Smooth muscle cell (in vitro differentiated cells): ENCODE measurements around the gene TMC6. TPM values are rescaled to one million over a fixed set of nuclear protein-coding genes. Genes with fewer than 3 reads are reported as not detected.
"Not testable (repeated sequence)": the region's sequence is repeated elsewhere in the genome, so short reads cannot be mapped to it uniquely, and the experiment has no call there.

Experiments used
- DNase-seq: peaks from one replicate; lab custom pipeline; 2025; ENCODE audit not compliant: unreplicated experiment; lab: John Stamatoyannopoulos, UW
- H2AFZ ChIP-seq: fragments of 200-600 bp; sonication (generic); 2 replicates; pipeline ENCODE4 v1.6.0; 2016; ENCODE audit warnings: antibody characterized with exemption, low read depth, mild to moderate bottlenecking
- H3F3A ChIP-seq: fragments of 200-600 bp; sonication (generic); 2 replicates; pipeline ENCODE4 v1.6.0; 2017; ENCODE audit warnings: antibody characterized with exemption, low read depth
- H3K27ac ChIP-seq: fragments of 200-600 bp; sonication (generic); 2 replicates; pipeline ENCODE4 v1.5.1; 2016; ENCODE audit warnings: low read depth, mild to moderate bottlenecking
- H3K27me3 ChIP-seq: fragments of 200-600 bp; sonication (generic); 2 replicates; pipeline ENCODE4 v1.6.1; 2016; ENCODE audit warnings: low read depth, mild to moderate bottlenecking
- H3K36me3 ChIP-seq: fragments of 200-600 bp; sonication (generic); 2 replicates; pipeline ENCODE4 v1.5.1; 2016; ENCODE audit warnings: low read depth
- H3K4me1 ChIP-seq: fragments of 200-600 bp; sonication (generic); 2 replicates; pipeline ENCODE4 v1.5.1; 2016; ENCODE audit warnings: low read depth
- H3K4me2 ChIP-seq: fragments of 200-600 bp; sonication (generic); 2 replicates; pipeline ENCODE4 v1.6.0; 2016; ENCODE audit warnings: mild to moderate bottlenecking
- H3K4me3 ChIP-seq: fragments of 200-600 bp; sonication (generic); 2 replicates; pipeline ENCODE4 v1.5.1; 2016; ENCODE audit warnings: mild to moderate bottlenecking
- H3K79me2 ChIP-seq: fragments of 200-600 bp; sonication (generic); 2 replicates; pipeline ENCODE4 v1.6.0; 2016; ENCODE audit warnings: low read depth, mild to moderate bottlenecking
- H3K9ac ChIP-seq: fragments of 200-600 bp; sonication (generic); 2 replicates; pipeline ENCODE4 v1.6.0; 2016; ENCODE audit warnings: low read depth
- H3K9me3 ChIP-seq: fragments of 200-600 bp; sonication (generic); replicated peaks from 2 replicates; pipeline ENCODE4 v1.5.1; 2016; ENCODE audit warnings: low read depth
- H4K20me1 ChIP-seq: fragments of 200-600 bp; sonication (generic); 2 replicates; pipeline ENCODE4 v1.6.0; 2016; ENCODE audit warnings: low read depth
- CTCF ChIP-seq: fragments of 200-600 bp; sonication (generic); IDR thresholded peaks from 2 replicates; pipeline ENCODE4 v1.5.1; 2017; ENCODE audit warnings: borderline replicate concordance, mild to moderate bottlenecking, antibody characterized with exemption; ENCODE audit not compliant: insufficient read depth, poor library complexity, severe bottlenecking
- WGBS: methylation state at CpG from one replicate; pipeline ENCODE4 v1.1.7; 2016; ENCODE audit warnings: low lambda C conversion rate; 5-methylcytosine and 5-hydroxymethylcytosine counted together
- polyA plus RNA-seq: library from polyadenylated mRNA; unstranded; fragments of >200 nt; fragmentation: Nextera tagmentation; extraction: Ambion mirVana; gene quantifications from 2 replicates; pipeline ENCODE4 v1.2.1, GENCODE V29; 2016
- total RNA-seq: library from RNA; depleted of rRNA; stranded (reverse); fragments of >200 nt; gene quantifications from 2 replicates; pipeline ENCODE4 v1.2.3, GENCODE V29; 2014

Gene TMC6
- total and polyA plus RNA-seq, 2 experiments from 2014 or later, result 40.2 to 42.2 TPM

DNA sequence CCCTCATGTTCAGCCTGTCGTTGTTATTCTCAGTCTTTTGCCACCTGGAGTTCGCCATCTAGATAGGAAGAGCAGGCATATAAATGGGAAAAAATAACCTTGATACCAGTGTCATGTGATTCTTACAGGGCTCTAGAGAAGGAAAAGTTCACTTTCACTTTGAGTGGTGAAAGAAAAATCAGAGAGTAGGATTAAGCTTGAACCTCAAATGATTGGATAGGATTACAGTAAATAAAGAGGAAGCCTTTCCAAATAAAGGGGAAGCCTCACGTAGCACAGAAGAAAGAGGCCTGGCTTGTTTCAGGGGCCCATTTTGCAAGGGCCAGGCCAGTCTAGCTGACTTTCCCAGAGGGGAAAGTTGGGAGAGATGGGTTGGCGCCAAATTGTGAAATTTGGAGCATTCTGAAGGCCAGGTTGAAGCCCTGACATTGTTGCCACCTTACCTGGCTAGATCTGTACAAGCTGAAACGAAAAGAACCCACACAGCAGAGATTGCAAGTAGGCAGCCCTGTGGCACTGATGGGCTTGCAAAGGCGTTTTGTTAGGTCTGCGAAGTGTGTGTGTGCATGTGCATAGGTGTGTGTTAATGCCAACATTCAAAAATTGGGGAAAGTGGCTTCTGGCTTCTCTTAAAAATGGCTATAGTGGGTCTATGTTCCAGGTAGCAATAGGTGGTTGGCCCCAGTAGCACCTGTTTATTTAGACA is 38.8 kb downstream of the TMC6 start:
- no peaks in the 10 kb centered on the region for H4K20me1 ChIP-seq
- H3K9ac ChIP-seq, result no peak overlapping the region
- H3K4me1 ChIP-seq, result no peaks in the 10 kb centered on the region
- 91% methylated on average over 7 of the region's 7 CpGs for WGBS
- no peak for DNase-seq
- H3K27me3 ChIP-seq, result no peaks in the 10 kb centered on the region
- no peaks in the 10 kb centered on the region for H3K79me2 ChIP-seq
- no peak for TF ChIP-seq CTCF
- no peaks in the 10 kb centered on the region for H3K9me3 ChIP-seq
- no peak overlapping the region for H3K4me2 ChIP-seq
- no peak overlapping the region for H3K4me3 ChIP-seq
- H3K36me3 ChIP-seq, result peaks cover 13% of the 10 kb centered on the region
- no peak overlapping the region for H2AFZ ChIP-seq
- H3F3A ChIP-seq, result no peaks in the 10 kb centered on the region
- H3K27ac ChIP-seq, result no peak overlapping the region

DNA sequence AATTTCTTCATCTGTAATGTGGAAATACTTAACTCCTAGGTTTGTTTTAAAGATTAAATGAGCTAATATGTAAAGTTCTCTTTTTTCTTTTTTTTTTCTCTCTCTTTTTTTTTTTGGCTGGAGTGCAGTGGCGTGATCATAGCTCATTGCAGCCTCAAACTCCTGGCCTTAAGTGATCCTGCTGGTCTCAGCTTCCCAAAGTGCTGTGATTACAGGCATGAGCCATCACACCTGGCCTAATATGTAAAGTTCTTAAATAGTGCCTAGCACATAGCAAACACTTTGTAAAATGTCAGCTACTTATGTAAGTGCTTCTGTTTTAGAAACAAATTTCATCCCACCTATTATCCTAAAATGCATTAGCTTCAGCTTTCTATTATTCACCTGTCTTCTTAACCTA is 40.0 kb downstream of the TMC6 start:
- H3K4me2 ChIP-seq, result no peak overlapping the region
- H4K20me1 ChIP-seq, result no peaks in the 10 kb centered on the region
- 100% methylated on average over 1 of the region's 1 CpG for WGBS
- no peak overlapping the region for H3K9ac ChIP-seq
- no peak for DNase-seq
- no peaks in the 10 kb centered on the region for H3F3A ChIP-seq
- peaks cover 13% of the 10 kb centered on the region for H3K36me3 ChIP-seq
- H3K79me2 ChIP-seq, result no peaks in the 10 kb centered on the region
- no peaks in the 10 kb centered on the region for H3K9me3 ChIP-seq
- H2AFZ ChIP-seq, result no peak overlapping the region
- H3K4me1 ChIP-seq, result no peaks in the 10 kb centered on the region
- H3K4me3 ChIP-seq, result no peak overlapping the region
- H3K27me3 ChIP-seq, result no peaks in the 10 kb centered on the region
- no peak overlapping the region for H3K27ac ChIP-seq
- no peak for TF ChIP-seq CTCF

DNA sequence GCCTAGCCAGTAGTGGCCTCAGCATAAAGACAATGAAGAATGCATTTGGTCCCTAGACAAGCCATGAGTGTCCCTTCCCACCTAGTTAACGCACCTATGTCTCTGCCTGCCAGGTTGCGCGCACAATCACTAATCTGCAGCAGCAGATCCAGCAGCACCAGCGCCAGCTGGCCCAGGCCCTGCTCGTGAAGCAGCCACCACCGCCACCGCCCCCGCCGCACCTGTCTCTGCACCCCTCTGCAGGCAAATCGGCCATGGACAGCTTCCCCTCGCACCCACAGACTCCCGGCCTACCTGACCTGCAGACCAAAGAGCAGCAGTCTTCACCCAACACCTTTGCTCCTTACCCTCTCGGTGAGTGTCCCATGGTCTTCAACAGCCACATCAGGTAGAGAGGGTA is 41.8 kb downstream of the TMC6 start:
- no peak for DNase-seq
- TF ChIP-seq CTCF, result no peak
- Histone ChIP-seq H3K9ac (no peak overlapping the region), H2AFZ (no peak overlapping the region), H3K4me3 (no peak overlapping the region), H3K27ac (no peak overlapping the region), H4K20me1 (no peaks in the 10 kb centered on the region), H3F3A (no peaks in the 10 kb centered on the region), H3K36me3 (peaks cover under 1% of the 10 kb centered on the region), H3K79me2 (no peaks in the 10 kb centered on the region), H3K4me1 (no peaks in the 10 kb centered on the region), H3K9me3 (no peaks in the 10 kb centered on the region), H3K27me3 (no peaks in the 10 kb centered on the region), H3K4me2 (no peak overlapping the region)
- WGBS, result 98% methylated on average over 13 of the region's 13 CpGs

- DNase-seq, result no peak
- Histone ChIP-seq H3K36me3 (no peaks in the 10 kb centered on the region), H4K20me1 (no peaks in the 10 kb centered on the region), H3K9me3 (no peaks in the 10 kb centered on the region), H3K4me2 (no peak overlapping the region), H3K27me3 (no peaks in the 10 kb centered on the region), H3K79me2 (no peaks in the 10 kb centered on the region), H3F3A (no peaks in the 10 kb centered on the region), H3K27ac (no peak overlapping the region), H3K9ac (no peak overlapping the region), H3K4me3 (no peak overlapping the region), H3K4me1 (no peaks in the 10 kb centered on the region), H2AFZ (no peak overlapping the region)
- 92% methylated on average over 7 of the region's 7 CpGs for WGBS
- no peak for TF ChIP-seq CTCF
Measured at GRCh38 chr17:78082988-78083387, 45.6 kb downstream of the TMC6 start.

DNA sequence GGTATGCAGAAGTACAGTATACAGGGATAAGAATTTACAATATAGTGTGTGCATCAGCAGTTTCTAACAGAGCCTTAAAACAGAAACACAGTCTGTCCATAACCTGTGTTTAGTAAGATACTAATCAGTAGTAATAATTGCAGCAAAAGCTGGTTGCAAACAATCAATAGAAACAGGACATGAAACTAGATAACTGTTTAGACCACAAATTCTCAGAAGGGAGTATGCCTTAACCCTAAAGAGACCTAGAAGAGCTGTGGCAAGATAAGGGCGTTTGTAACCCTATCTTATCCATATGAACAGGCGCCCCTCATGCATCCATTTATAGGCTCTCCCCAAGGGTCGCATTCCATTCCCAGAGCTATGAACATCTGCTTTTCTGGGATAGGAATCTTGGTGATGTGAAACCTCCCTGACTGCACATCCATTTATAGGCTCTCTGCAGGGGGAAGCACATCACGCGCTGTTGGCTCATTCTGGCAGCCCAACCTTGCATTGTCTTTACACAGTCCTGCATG is 46.1 kb downstream of the TMC6 start:
- DNase-seq, H3K27ac ChIP-seq, H3K36me3 ChIP-seq, H3K4me1 ChIP-seq, H3K4me2 ChIP-seq, H3K4me3 ChIP-seq, H3K9me3 ChIP-seq, H4K20me1 ChIP-seq, H3F3A ChIP-seq, H3K27me3 ChIP-seq, H3K79me2 ChIP-seq, H2AFZ ChIP-seq, H3K9ac ChIP-seq: not testable (repeated sequence)
- 73% methylated on average over 5 of the region's 5 CpGs for WGBS
